Heart left ventricle (tissue), 16 donors: ENCODE measurements around the gene CYB561. TPM values are rescaled to one million over a fixed set of nuclear protein-coding genes. Genes with fewer than 3 reads are reported as not detected.
A peak's percentile ranks its signal among the peaks of the same experiment; 100 is the strongest.

Experiments used
- ATAC-seq, 4 donors: fragments of 200-7000 bp; cut with Tn5 transposase; one replicate each; pipeline ENCODE4 v1.9.1; 2020 to 2022; ENCODE audit warnings: moderate library complexity in 4 of 4, mild to moderate bottlenecking in 3 of 4, moderate number of reproducible peaks in 1 of 4
- DNase-seq, 5 donors: peaks; one replicate each; pipeline ENCODE4 v3.0.0-alpha.2; 2020
- H3K27ac ChIP-seq, 12 donors: fragments of 200-600 bp; sonication (generic) in 4 of 12; one replicate each; pipeline versions ENCODE4 v1.5.0 to v1.8.0; 2016 to 2022; ENCODE audit warnings: mild to moderate bottlenecking in 2 of 12
- H3K27me3 ChIP-seq, 9 donors: fragments of 200-600 bp; sonication (generic) in 2 of 9; one replicate each; pipeline versions ENCODE4 v1.5.1 to v1.8.0; 2016 to 2022; ENCODE audit warnings: mild to moderate bottlenecking in 3 of 9
- H3K36me3 ChIP-seq, 9 donors: fragments of 200-600 bp; sonication (generic) in 2 of 9; one replicate each; pipeline versions ENCODE4 v1.5.0 to v1.8.0; 2018 to 2022; ENCODE audit warnings: mild to moderate bottlenecking in 2 of 9
- H3K4me1 ChIP-seq, 12 donors: fragments of 200-600 bp; sonication (generic) in 4 of 12; one replicate each; pipeline versions ENCODE4 v1.5.0 to v1.8.0; 2016 to 2022; ENCODE audit warnings: mild to moderate bottlenecking in 3 of 12
- H3K4me3 ChIP-seq, 12 donors: fragments of 200-600 bp; sonication (generic) in 4 of 12; one replicate each; pipeline versions ENCODE4 v1.5.0 to v1.8.0; 2017 to 2022; ENCODE audit warnings: mild to moderate bottlenecking in 9 of 12, moderate library complexity in 4 of 12
- H3K9me3 ChIP-seq, 12 donors: fragments of 200-600 bp; sonication (generic) in 4 of 12; one replicate each; pipeline versions ENCODE4 v1.5.0 to v1.8.0; 2016 to 2022; ENCODE audit warnings: mild to moderate bottlenecking in 1 of 12
- POLR2A ChIP-seq, 2 donors: fragments of 450-650 bp; IDR thresholded peaks; one replicate each; pipeline ENCODE4 v1.6.1; 2017; ENCODE audit warnings: antibody characterized with exemption in 2 of 2, mild to moderate bottlenecking in 2 of 2, moderate library complexity in 2 of 2
- WGBS, 4 donors: extraction: QIAGEN DNeasy Blood & Tissue Kit in 2 of 4; methylation state at CpG; one replicate each; pipeline versions ENCODE4 v1.1.5 to v1.1.7; 2013 to 2018; 5-methylcytosine and 5-hydroxymethylcytosine counted together
- intact Hi-C, 10 donors: fragments of 100-400 bp; cut with DNase I; formaldehyde crosslinking; loops; one replicate each; pipeline versions ENCODE4 v1.11.1 to v1.14.2; 2022
- polyA plus RNA-seq, 2 donors: library from polyadenylated mRNA; stranded (reverse); fragments of 200-250 nt; gene quantifications; one replicate each; pipeline ENCODE4 v1.2.3, GENCODE V29; 2013
- total RNA-seq, 9 donors: library from RNA; depleted of rRNA in 2 of 9; stranded (reverse); fragments of >200 nt in 2 of 9; fragmentation: NEBNext Ultra II Directional in 3 of 9; extraction: Animal tissue kit (Norgen Biotek cat#: 25700) in 3 of 9; gene quantifications; one replicate each; pipeline versions ENCODE4 v1.1.0 to v1.2.4, GENCODE V29; 2016 to 2023
- TF ChIP-seq, protein P1 (sequence below), 12 donors: fragments of 200-600 bp; sonication (generic) in 4 of 12; IDR thresholded peaks; one replicate each; pipeline versions ENCODE4 v1.5.0 to v1.8.0; 2018 to 2022; ENCODE audit warnings: antibody characterized with exemption in 12 of 12, mild to moderate bottlenecking in 5 of 12
- donor health status: ischemic (EF 13 %, LVEDD 7.1; RV severe dilation, severe dysfunction).
- donor health status: healthy with polysubstance abuse.
- donor health status: DM: no; HTN: yes; CAD: no.
- donor health status: DM: no; HTN: no; CAD: no.
- donor health status: ischemic (EF 25% LVEDD 6.9; RV normal size, moderate dysfunction).
- donor health status: ischemic (EF 25% LVEDD 5.7; RV mildly dilated, moderate dysfunction).
- donor health status: healthy.
- donor health status: DM: yes; HTN: yes; CAD: no.
- donor health status: ischemic (EF 35%, LVEDD 5.7; RV mildly dilated, moderate dysfunction).
- donor health status: nonischemic (EF 11% LVEDD 7.7; RV severe dilation, severe dysfunction).
- donor health status: DM: yes; HTN: yes; CAD: no.
- donor health status: PGD.
- donor health status: ischemic (EF 29% LVEDD 5.4; RV normal size, mild dysfunction).
- donor health status: nonischemic (EF 23%, LVEDD 6.1; RV moderate dilation, normal function).

The CYB561 gene
- total and polyA plus RNA-seq, 11 donors = 4.8 to 19.2 (median 8.6) TPM

DNA sequence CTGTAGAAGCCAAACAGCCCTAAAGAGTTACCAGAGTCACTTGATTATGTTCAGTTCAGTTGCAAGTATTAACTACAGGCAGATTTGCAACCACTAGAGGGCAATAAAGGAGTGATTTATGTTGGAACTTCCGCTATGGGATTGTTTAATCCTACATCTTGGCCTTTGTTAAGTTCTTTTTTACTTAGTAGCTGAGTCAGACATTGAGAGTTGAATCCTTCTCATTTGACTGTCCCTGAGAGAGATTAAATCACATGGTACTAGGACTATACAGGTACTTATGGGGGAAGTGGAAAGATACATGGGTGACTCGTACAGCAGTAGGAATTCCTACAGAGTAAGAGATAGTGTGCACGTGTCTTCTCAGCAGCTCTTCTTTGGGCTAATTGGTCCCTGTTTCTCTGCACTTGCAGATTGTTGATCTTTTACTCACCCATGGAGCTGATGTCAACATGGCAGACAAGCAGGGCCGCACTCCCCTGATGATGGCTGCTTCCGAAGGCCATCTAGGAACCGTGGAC, 40.3 kb downstream of the CYB561 start:
- Histone ChIP-seq H3K27me3 (no peaks in the 10 kb centered on the region), H3K27ac (peak overlapping the region in 2 of 12 donors; percentile 4 to 47), H3K4me3 (no peak overlapping the region), H3K4me1 (peaks cover 0 to 29% (median 2%) of the 10 kb centered on the region in 12 donors), H3K9me3 (no peaks in the 10 kb centered on the region), H3K36me3 (peaks cover 0 to 37% (median 22%) of the 10 kb centered on the region in 9 donors)
- 84 to 89% (median 86%) methylated on average over 6 of the region's 6 CpGs for WGBS, 4 donors
- DNase-seq (no peak), ATAC-seq (peak in 3 of 4 donors; percentile 27 to 57 (median 44))
- TF ChIP-seq POLR2A (IDR thresholded peaks at IDR 0.05) = no peak
- TF ChIP-seq, protein P1, sequence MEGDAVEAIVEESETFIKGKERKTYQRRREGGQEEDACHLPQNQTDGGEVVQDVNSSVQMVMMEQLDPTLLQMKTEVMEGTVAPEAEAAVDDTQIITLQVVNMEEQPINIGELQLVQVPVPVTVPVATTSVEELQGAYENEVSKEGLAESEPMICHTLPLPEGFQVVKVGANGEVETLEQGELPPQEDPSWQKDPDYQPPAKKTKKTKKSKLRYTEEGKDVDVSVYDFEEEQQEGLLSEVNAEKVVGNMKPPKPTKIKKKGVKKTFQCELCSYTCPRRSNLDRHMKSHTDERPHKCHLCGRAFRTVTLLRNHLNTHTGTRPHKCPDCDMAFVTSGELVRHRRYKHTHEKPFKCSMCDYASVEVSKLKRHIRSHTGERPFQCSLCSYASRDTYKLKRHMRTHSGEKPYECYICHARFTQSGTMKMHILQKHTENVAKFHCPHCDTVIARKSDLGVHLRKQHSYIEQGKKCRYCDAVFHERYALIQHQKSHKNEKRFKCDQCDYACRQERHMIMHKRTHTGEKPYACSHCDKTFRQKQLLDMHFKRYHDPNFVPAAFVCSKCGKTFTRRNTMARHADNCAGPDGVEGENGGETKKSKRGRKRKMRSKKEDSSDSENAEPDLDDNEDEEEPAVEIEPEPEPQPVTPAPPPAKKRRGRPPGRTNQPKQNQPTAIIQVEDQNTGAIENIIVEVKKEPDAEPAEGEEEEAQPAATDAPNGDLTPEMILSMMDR (IDR thresholded peaks at IDR 0.05) = peak; percentile 58 to 76 (median 65)
- intact Hi-C loops = loop anchor here (1.0 to 10.0 kb wide), 19 partner anchors 131 to 734 kb away; no protein-coding TSS in a partner anchor

DNA sequence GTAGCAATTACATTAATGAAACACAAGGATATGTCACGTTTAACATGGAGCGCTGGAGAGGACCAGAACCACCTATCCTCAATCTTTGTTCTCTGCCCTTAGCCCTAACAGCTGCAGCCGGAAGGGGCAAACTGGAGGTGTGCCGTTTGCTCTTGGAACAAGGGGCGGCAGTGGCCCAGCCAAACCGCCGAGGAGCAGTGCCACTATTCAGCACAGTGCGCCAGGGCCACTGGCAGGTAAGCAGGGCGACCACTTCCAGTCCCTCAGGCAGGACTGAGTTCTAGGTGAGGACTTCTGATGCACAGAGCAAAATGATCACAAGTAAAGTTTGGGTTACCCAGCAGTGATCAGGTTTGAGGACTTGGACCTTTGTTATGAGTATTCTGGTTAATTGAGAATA, 41.1 kb downstream of the CYB561 start:
- 92 to 96% (median 95%) methylated on average over 9 of the region's 9 CpGs for WGBS, 4 donors
- H3K27ac ChIP-seq = peak overlapping the region in 2 of 12 donors; percentile 7 to 11
- TF ChIP-seq POLR2A (IDR thresholded peaks at IDR 0.05) = no peak
- TF ChIP-seq, protein P1 (IDR thresholded peaks at IDR 0.05) = no peak
- no peaks in the 10 kb centered on the region for H3K9me3 ChIP-seq
- H3K4me3 ChIP-seq = no peak overlapping the region
- intact Hi-C loops = loop anchor here in 9 of 10 donors (2.0 to 10.0 kb wide), 12 partner anchors 130 to 733 kb away; no protein-coding TSS in a partner anchor
- peaks cover 0 to 37% (median 22%) of the 10 kb centered on the region in 9 donors for H3K36me3 ChIP-seq
- DNase-seq = no peak
- H3K27me3 ChIP-seq = no peaks in the 10 kb centered on the region
- no peak for ATAC-seq
- H3K4me1 ChIP-seq = peaks cover 0 to 30% (median 2%) of the 10 kb centered on the region in 12 donors

DNA sequence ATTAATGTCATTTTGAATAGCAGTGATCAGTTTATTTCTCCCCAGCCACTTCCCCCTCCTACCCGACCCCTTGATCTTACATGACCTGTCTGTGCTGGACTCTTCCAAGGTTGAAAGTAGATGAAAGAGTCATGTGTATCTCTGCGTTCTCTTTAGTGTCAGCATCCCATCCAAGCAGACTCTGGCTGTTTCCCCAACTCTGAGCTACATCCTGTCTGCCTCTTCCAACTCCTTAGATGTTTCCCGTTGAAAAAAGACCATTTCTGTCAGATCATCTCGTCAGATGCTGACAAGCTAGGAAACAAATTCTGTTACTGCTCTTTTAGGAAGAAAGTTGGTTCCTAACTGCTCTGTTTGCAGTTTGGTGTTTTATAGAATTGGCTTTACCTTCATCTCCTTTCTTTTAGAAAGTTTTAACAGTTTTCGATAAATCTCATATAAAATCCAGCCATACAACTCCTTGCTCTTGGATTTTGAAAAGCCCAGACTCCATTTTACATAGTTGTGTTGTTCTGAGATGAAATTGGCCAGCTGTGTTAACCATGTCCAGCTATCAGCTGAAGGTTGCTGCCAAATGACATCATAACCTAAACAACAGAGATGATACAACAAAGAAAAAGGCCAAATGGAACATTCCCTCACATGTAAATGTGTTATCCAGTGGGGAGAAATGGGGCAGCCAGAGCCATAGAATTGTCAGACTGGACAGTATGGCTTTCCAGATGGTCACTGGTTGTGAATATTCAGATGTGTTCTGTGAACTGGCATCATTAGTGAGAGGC, 43.5 kb downstream of the CYB561 start:
- TF ChIP-seq, protein P1 (IDR thresholded peaks at IDR 0.05) = no peak
- intact Hi-C loops = loop anchor here in 7 of 10 donors (10.0 kb wide), 6 partner anchors 128 to 728 kb away; no protein-coding TSS in a partner anchor
- peaks cover 0 to 23% (median 7%) of the 10 kb centered on the region in 9 donors for H3K36me3 ChIP-seq
- no peak for DNase-seq
- peak overlapping the region in 9 of 12 donors; percentile 26 to 81 (median 55) for H3K27ac ChIP-seq
- H3K9me3 ChIP-seq = no peaks in the 10 kb centered on the region
- ATAC-seq = peak in 3 of 4 donors; percentile 21 to 59 (median 38)
- H3K27me3 ChIP-seq = no peaks in the 10 kb centered on the region
- H3K4me1 ChIP-seq = peaks cover 0 to 54% (median 10%) of the 10 kb centered on the region in 12 donors
- H3K4me3 ChIP-seq = no peak overlapping the region
- WGBS, 4 donors = 57 to 66% (median 62%) methylated on average over 5 of the region's 5 CpGs

DNA sequence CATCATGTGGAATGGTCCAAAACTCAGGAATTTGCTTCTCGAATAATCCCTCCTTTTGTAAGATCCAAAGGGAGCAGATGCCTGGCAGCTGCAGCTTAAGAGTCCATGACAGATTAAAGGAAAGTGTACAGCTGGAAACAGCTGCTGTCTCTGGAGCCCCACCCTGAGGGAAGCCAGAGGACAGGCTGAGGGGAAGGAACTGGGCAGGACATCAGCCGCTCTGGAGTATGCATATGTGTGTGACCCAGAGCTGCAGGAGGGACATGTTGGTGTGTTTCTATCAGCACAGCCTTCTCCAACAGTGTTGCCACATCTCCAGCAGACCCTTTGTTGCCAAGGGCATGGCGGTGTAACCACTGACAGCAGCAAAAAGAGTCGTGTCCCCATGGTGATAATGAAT, 46.2 kb downstream of the CYB561 start:
- peak; percentile 89 to 95 (median 92) for ATAC-seq
- intact Hi-C loops = loop anchor here in 7 of 10 donors (5.0 to 10.0 kb wide), 7 partner anchors 125 to 725 kb away; no protein-coding TSS in a partner anchor
- Histone ChIP-seq H3K36me3 (peaks cover 0 to 24% (median 12%) of the 10 kb centered on the region in 9 donors), H3K27ac (peak overlapping the region in 9 of 12 donors; percentile 15 to 70 (median 55)), H3K27me3 (no peaks in the 10 kb centered on the region), H3K9me3 (no peaks in the 10 kb centered on the region), H3K4me1 (peaks cover 0 to 71% (median 12%) of the 10 kb centered on the region in 12 donors), H3K4me3 (no peak overlapping the region)
- WGBS, 4 donors = 41 to 57% (median 51%) methylated on average over 4 of the region's 4 CpGs
- DNase-seq = peak; percentile 76 to 89 (median 82)
- TF ChIP-seq POLR2A (IDR thresholded peaks at IDR 0.05) = no peak
- TF ChIP-seq, protein P1 (IDR thresholded peaks at IDR 0.05) = no peak
